ENCODE data around the gene FXYD7.
"Not testable (repeated sequence)": the region's sequence is repeated elsewhere in the genome, so short reads cannot be mapped to it uniquely, and the experiment has no call there.

The FXYD7 gene

DNA sequence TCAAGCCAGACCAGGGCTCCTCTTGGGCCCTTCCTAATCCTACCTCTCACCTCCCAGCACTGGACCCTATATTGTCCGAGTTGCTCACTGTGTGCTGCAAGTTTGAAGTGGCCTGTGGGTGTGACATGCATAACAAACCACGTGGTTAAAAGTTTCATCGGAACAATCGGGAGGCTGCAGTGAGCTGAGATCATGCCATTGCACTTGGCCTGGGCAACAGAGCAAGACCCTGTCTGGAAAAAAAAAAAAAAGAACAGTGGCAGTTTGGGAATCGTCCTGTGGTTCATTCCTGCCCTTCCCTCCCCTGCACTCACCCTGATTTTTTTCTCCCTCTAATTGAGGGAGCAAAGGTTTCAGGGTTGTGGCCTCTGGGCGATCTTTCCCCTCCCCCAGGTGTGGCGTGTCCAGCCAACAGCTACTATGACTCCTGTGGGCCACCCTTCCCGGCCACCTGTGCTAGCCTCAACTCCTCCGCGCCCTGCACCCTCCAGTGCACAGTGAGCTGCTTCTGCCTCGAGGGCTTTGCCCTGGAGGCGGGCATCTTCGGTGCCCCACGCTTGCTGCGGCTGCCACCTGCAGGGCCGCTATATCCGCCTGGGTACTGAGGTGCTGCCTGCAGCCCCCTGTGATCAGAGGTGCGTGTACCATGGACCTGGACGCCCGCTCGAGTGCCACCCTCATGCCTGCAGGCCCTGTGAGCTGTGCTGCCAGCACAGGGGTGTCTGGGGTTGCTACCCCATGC is 43.7 kb upstream of the FXYD7 start:
- DNase-seq (ENCODE audit: low read depth) = no peak
- no peak overlapping the region for H3K4me3 ChIP-seq (ENCODE audit: control insufficient read depth, low read depth, low read length)
- no peak for TF ChIP-seq CTCF (conservative IDR thresholded peaks at IDR 0.05; ENCODE audit: control insufficient read depth, insufficient read depth, low read depth, low read length)

- no peak for TF ChIP-seq CTCF (conservative IDR thresholded peaks at IDR 0.05; ENCODE audit: control insufficient read depth, insufficient read depth, low read depth, low read length)
- DNase-seq (ENCODE audit: low read depth) = no peak
Observed at GRCh38 chr19:35099897-35100275, 43.2 kb upstream of the FXYD7 start.

GRCh38 chr19:35100588-35101533 is 42.2 kb upstream of the FXYD7 start:
- H3K4me3 ChIP-seq (ENCODE audit: control insufficient read depth, low read depth, low read length) = no peak overlapping the region
- no peak for TF ChIP-seq CTCF (conservative IDR thresholded peaks at IDR 0.05; ENCODE audit: control insufficient read depth, insufficient read depth, low read depth, low read length)
- DNase-seq (ENCODE audit: low read depth) = no peak

More at GRCh38 chr19:35099897-35100275, 43.2 kb upstream of the FXYD7 start:
- no peak overlapping the region for H3K4me3 ChIP-seq (ENCODE audit: control insufficient read depth, low read depth, low read length)

GRCh38 chr19:35101949-35102348 is 41.1 kb upstream of the FXYD7 start:
- not testable (repeated sequence) for H3K4me3 ChIP-seq (ENCODE audit: control insufficient read depth, low read depth, low read length); DNase-seq (ENCODE audit: low read depth)

DNA sequence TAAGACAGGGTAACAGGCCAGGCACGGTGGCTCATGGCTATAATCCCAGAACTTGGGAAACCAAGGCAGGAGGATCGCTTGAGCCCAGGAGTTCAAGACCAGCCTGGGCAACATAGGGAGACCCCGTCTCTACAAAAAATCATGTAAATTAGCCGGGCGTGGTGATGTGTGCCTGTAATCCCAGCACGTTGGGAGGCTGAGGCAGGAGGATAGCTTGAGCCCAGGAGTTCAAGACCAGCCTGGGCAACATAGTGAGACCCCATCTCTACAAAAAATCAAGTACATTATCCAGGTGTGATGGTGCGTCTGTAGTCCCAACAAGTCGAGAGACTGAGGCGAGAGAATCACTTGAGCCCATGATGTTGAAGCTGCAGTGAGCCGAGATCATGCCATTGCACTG is 39.4 kb upstream of the FXYD7 start:
- not testable (repeated sequence) for H3K4me3 ChIP-seq (ENCODE audit: control insufficient read depth, low read depth, low read length); DNase-seq (ENCODE audit: low read depth)

GRCh38 chr19:35104361-35104760 is 38.7 kb upstream of the FXYD7 start:
- TF ChIP-seq CTCF (conservative IDR thresholded peaks at IDR 0.05; ENCODE audit: control insufficient read depth, insufficient read depth, low read depth, low read length) = no peak
- no peak for DNase-seq (ENCODE audit: low read depth)
- no peak overlapping the region for H3K4me3 ChIP-seq (ENCODE audit: control insufficient read depth, low read depth, low read length)

DNA sequence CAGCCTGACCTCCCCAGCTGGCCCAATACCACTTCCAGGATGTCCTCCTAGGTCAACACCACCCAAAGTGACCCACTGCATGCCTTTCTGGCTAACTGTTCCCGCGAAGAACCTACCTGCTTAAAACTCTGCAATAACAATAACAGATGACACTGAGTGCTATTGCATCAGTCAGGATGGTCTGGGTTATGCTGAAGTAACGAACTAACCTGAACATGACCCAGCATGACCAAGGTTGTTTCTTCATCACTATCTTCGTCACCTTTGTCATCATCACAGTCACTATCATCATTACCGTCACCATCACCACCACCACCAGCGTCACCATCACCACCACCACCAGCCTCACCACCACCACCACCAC is 38.0 kb upstream of the FXYD7 start:
- no peak for DNase-seq (ENCODE audit: low read depth)
- TF ChIP-seq CTCF (conservative IDR thresholded peaks at IDR 0.05; ENCODE audit: control insufficient read depth, insufficient read depth, low read depth, low read length) = no peak
- H3K4me3 ChIP-seq (ENCODE audit: control insufficient read depth, low read depth, low read length) = no peak overlapping the region

Data from fibroblast of mammary gland (primary cell).